ENCODE measurements around the gene YWHAB. TPM values are rescaled to one million over a fixed set of nuclear protein-coding genes. Genes with fewer than 3 reads are reported as not detected.

Gene YWHAB
- total and polyA plus RNA-seq, 2 donors (not counting 1 experiment from before 2014, with no cell fraction given): 80.3 to 200 TPM

- no peaks in the 10 kb centered on the region for H3K4me1 Mint-ChIP-seq
- Histone ChIP-seq H4K20me1 (ENCODE audit: control insufficient read depth, insufficient read depth, low read length, poor library complexity, severe bottlenecking) (peaks cover 5% of the 10 kb centered on the region), H3K4me3 (ENCODE audit: control extremely low read depth in 1 of 5, extremely low read depth in 1 of 5, insufficient read depth in 1 of 5, low read depth in 2 of 5, low read length in 4 of 5) (no peak overlapping the region), H3K27me3 (replicated peaks in 1 of 4; ENCODE audit: control extremely low read depth in 1 of 4, control insufficient read depth in 3 of 4, insufficient read depth in 4 of 4, low read length in 3 of 4) (no peaks in the 10 kb centered on the region), H3K27ac (ENCODE audit: low read length in 2 of 2) (no peak overlapping the region), H3K4me2 (replicated peaks; ENCODE audit: low read depth, low read length, poor library complexity, severe bottlenecking) (no peak overlapping the region), H3K36me3 (replicated peaks in 1 of 2; ENCODE audit: control extremely low read depth in 1 of 2, control insufficient read depth in 1 of 2, extremely low read depth in 1 of 2, insufficient read depth in 2 of 2, low read length in 1 of 2) (peaks cover 0 to 76% of the 10 kb centered on the region in 2 experiments), H3K9ac (ENCODE audit: low read length) (no peak overlapping the region), H3K9me3 (ENCODE audit: control extremely low read depth in 1 of 3, control insufficient read depth in 2 of 3, insufficient read depth in 1 of 3, low read length in 2 of 3) (no peaks in the 10 kb centered on the region), H2AFZ (ENCODE audit: insufficient read depth, low read depth, low read length, poor library complexity, severe bottlenecking) (no peak overlapping the region), H3K79me2 (ENCODE audit: control insufficient read depth, insufficient read depth, low read length) (no peaks in the 10 kb centered on the region), H3K4me1 (ENCODE audit: control insufficient read depth in 2 of 2, insufficient read depth in 2 of 2, low read length in 2 of 2) (no peaks in the 10 kb centered on the region)
- peak overlapping the region; percentile 32 for H3K27ac Mint-ChIP-seq
- WGBS (ENCODE audit: insufficient coverage): 100% methylated on average over 2 of the region's 4 CpGs
- TF ChIP-seq EZH2 (IDR thresholded peaks at IDR 0.05; ENCODE audit: borderline replicate concordance, insufficient read depth, low read depth, low read length, poor library complexity, severe bottlenecking): no peak
- TF ChIP-seq CTCF (IDR thresholded peaks at IDR 0.05): no peak
- ChIA-PET POLR2A (no interaction called here), CTCF (interaction anchor here (2.2 kb wide), 1 partner anchor 100 kb away, joined by 5 read pairs; no protein-coding TSS in a partner anchor)
- ATAC-seq (ENCODE audit: low read depth) (no peak), DNase-seq (no peak)
- intact Hi-C loops (cut with micrococcal nuclease): no loop called here
- H3K9me3 Mint-ChIP-seq (ENCODE audit: insufficient read depth): no peaks in the 10 kb centered on the region
- H3K27me3 Mint-ChIP-seq: no peaks in the 10 kb centered on the region
- no peak overlapping the region for H3K4me3 Mint-ChIP-seq
Observed at GRCh38 chr20:44943828-44944227, 58.3 kb downstream of the YWHAB start.

GRCh38 chr20:44945261-44945660, 59.8 kb downstream of the YWHAB start:
- Histone ChIP-seq H3K4me3 (ENCODE audit: control extremely low read depth in 1 of 5, extremely low read depth in 1 of 5, insufficient read depth in 1 of 5, low read depth in 2 of 5, low read length in 4 of 5) (no peak overlapping the region), H3K9ac (ENCODE audit: low read length) (no peak overlapping the region), H3K4me2 (replicated peaks; ENCODE audit: low read depth, low read length, poor library complexity, severe bottlenecking) (no peak overlapping the region), H3K4me1 (ENCODE audit: control insufficient read depth in 2 of 2, insufficient read depth in 2 of 2, low read length in 2 of 2) (no peaks in the 10 kb centered on the region), H3K9me3 (ENCODE audit: control extremely low read depth in 1 of 3, control insufficient read depth in 2 of 3, insufficient read depth in 1 of 3, low read length in 2 of 3) (no peaks in the 10 kb centered on the region), H2AFZ (ENCODE audit: insufficient read depth, low read depth, low read length, poor library complexity, severe bottlenecking) (no peak overlapping the region), H3K27me3 (replicated peaks in 1 of 4; ENCODE audit: control extremely low read depth in 1 of 4, control insufficient read depth in 3 of 4, insufficient read depth in 4 of 4, low read length in 3 of 4) (no peaks in the 10 kb centered on the region), H3K36me3 (replicated peaks in 1 of 2; ENCODE audit: control extremely low read depth in 1 of 2, control insufficient read depth in 1 of 2, extremely low read depth in 1 of 2, insufficient read depth in 2 of 2, low read length in 1 of 2) (peaks cover 2 to 85% of the 10 kb centered on the region in 2 experiments), H3K79me2 (ENCODE audit: control insufficient read depth, insufficient read depth, low read length) (peaks cover 3% of the 10 kb centered on the region), H4K20me1 (ENCODE audit: control insufficient read depth, insufficient read depth, low read length, poor library complexity, severe bottlenecking) (peaks cover 5% of the 10 kb centered on the region), H3K27ac (ENCODE audit: low read length in 2 of 2) (no peak overlapping the region)
- Mint-ChIP-seq H3K4me1 (no peaks in the 10 kb centered on the region), H3K4me3 (no peak overlapping the region), H3K9me3 (ENCODE audit: insufficient read depth) (no peaks in the 10 kb centered on the region), H3K27me3 (no peaks in the 10 kb centered on the region), H3K27ac (no peak overlapping the region)
- TF ChIP-seq EZH2 (IDR thresholded peaks at IDR 0.05; ENCODE audit: borderline replicate concordance, insufficient read depth, low read depth, low read length, poor library complexity, severe bottlenecking) (no peak), CTCF (IDR thresholded peaks at IDR 0.05) (no peak)
- CTCF ChIA-PET: no interaction called here
- POLR2A ChIA-PET: no interaction called here
- ATAC-seq (ENCODE audit: low read depth) (no peak), DNase-seq (no peak)
- 95% methylated on average over 4 of the region's 6 CpGs for WGBS (ENCODE audit: insufficient coverage)
- intact Hi-C loops (cut with micrococcal nuclease): no loop called here

All from B cell (primary cell).